DMS53 treated with DMSO at 0.1 percent for 48 hours (cell line): Measurements from ENCODE around the gene PLEKHM1.

Source experiments
- DNase-seq: peaks from one replicate; lab custom pipeline; 2025; ENCODE audit not compliant: unreplicated experiment; lab: John Stamatoyannopoulos, UW

Gene PLEKHM1

GRCh38 chr17:45428931-45429338, 61.6 kb downstream of the PLEKHM1 start:
- DNase-seq: peak; percentile 69

- peak; percentile 94 for DNase-seq
Observed at GRCh38 chr17:45428050-45428617, 62.4 kb downstream of the PLEKHM1 start.

- DNase-seq: no peak
Observed at GRCh38 chr17:45427181-45427835, 63.2 kb downstream of the PLEKHM1 start.

GRCh38 chr17:45426561-45426960, 64.0 kb downstream of the PLEKHM1 start:
- no peak for DNase-seq

- no peak for DNase-seq
Observed at GRCh38 chr17:45425984-45426413, 64.5 kb downstream of the PLEKHM1 start.

GRCh38 chr17:45425125-45425983, 65.2 kb downstream of the PLEKHM1 start:
- peak; percentile 96 for DNase-seq

- DNase-seq: no peak
Observed at GRCh38 chr17:45424769-45425124, 65.8 kb downstream of the PLEKHM1 start.

- no peak for DNase-seq
Observed at GRCh38 chr17:45423975-45424335, 66.6 kb downstream of the PLEKHM1 start.

GRCh38 chr17:45423304-45423974, 67.1 kb downstream of the PLEKHM1 start:
- no peak for DNase-seq

- no peak for DNase-seq
Observed at GRCh38 chr17:45414990-45415881, 75.3 kb downstream of the PLEKHM1 start.

GRCh38 chr17:45413498-45413923, 77.0 kb downstream of the PLEKHM1 start:
- DNase-seq: no peak

- DNase-seq: no peak
Observed at GRCh38 chr17:45411348-45412105, 79.0 kb downstream of the PLEKHM1 start.

GRCh38 chr17:45410144-45411091, 80.1 kb downstream of the PLEKHM1 start:
- DNase-seq: no peak

GRCh38 chr17:45409659-45410076, 80.9 kb downstream of the PLEKHM1 start:
- no peak for DNase-seq

- no peak for DNase-seq
Observed at GRCh38 chr17:45408611-45409421, 81.7 kb downstream of the PLEKHM1 start.

GRCh38 chr17:45406107-45406506, 84.4 kb downstream of the PLEKHM1 start:
- DNase-seq: no peak

- DNase-seq: no peak
Observed at GRCh38 chr17:45405250-45406086, 85.1 kb downstream of the PLEKHM1 start.
